Mucosa of descending colon (tissue), 3 donors: Measurements from ENCODE around the gene RMDN2. TPM values are rescaled to one million over a fixed set of nuclear protein-coding genes. Genes with fewer than 3 reads are reported as not detected.

Source experiments
- ATAC-seq: fragments of 200-7000 bp; cut with Tn5 transposase; one replicate; pipeline ENCODE4 v1.9.1; 2020; ENCODE audit warnings: mild to moderate bottlenecking, moderate library complexity
- DNase-seq, 3 donors: peaks; one replicate each; pipeline ENCODE4 v3.0.0-alpha.2; 2020
- H3K36me3 ChIP-seq: fragments of 200-600 bp; one replicate; pipeline ENCODE4 v1.8.0; 2021; ENCODE audit warnings: low read depth, mild to moderate bottlenecking
- H3K4me1 ChIP-seq: fragments of 200-600 bp; one replicate; pipeline ENCODE4 v1.8.0; 2021; ENCODE audit warnings: low read depth, mild to moderate bottlenecking
- H3K4me3 ChIP-seq: fragments of 200-600 bp; one replicate; pipeline ENCODE4 v1.8.0; 2021; ENCODE audit warnings: mild to moderate bottlenecking
- H3K9me3 ChIP-seq: fragments of 200-600 bp; one replicate; pipeline ENCODE4 v1.8.0; 2021; ENCODE audit warnings: mild to moderate bottlenecking
- CTCF ChIP-seq: fragments of 200-600 bp; IDR thresholded peaks from one replicate; pipeline ENCODE4 v1.8.0; 2022; ENCODE audit warnings: antibody characterized with exemption, mild to moderate bottlenecking
- intact Hi-C, 2 donors: fragments of 100-400 bp; cut with DNase I in 1 of 2; cut with micrococcal nuclease in 1 of 2; formaldehyde crosslinking; loops; one replicate each; pipeline versions ENCODE4 v1.11.0 to v1.11.1; 2022; cut with DNase I, micrococcal nuclease
- total RNA-seq, 3 donors: library from RNA; stranded (reverse); fragmentation: NEBNext Ultra II Directional in 2 of 3; extraction: Animal tissue kit (Norgen Biotek cat#: 25700) in 2 of 3; gene quantifications; one replicate each; pipeline versions ENCODE4 v1.2.1 to v1.2.4, GENCODE V29; 2021 to 2023
- donor health status: DM: no; HTN: no; CAD: no; lungs with moderate emphysema.
- donor health status: DM: no; HTN: no; CAD: no.
- donor health status: DM: no; HTN: yes; CAD: no.

Gene RMDN2
- total RNA-seq, 3 donors from 2014 or later = 22.8 to 46.2 (median 28.5) TPM

- no peaks in the 10 kb centered on the region for H3K9me3 ChIP-seq
- ATAC-seq = no peak
- TF ChIP-seq CTCF = no peak
- no peak for DNase-seq
- H3K36me3 ChIP-seq = no peaks in the 10 kb centered on the region
- intact Hi-C loops = no loop called here
- no peak overlapping the region for H3K4me3 ChIP-seq
- no peaks in the 10 kb centered on the region for H3K4me1 ChIP-seq
Observed at GRCh38 chr2:38028829-38029228, 103.7 kb downstream of the RMDN2 start.

- intact Hi-C loops = no loop called here
- DNase-seq (no peak), ATAC-seq (no peak)
Observed at GRCh38 chr2:38029512-38029911, 104.4 kb downstream of the RMDN2 start.

GRCh38 chr2:38030635-38031355 lies 105.7 kb downstream of the RMDN2 start:
- Histone ChIP-seq H3K4me3 (no peak overlapping the region), H3K9me3 (no peaks in the 10 kb centered on the region), H3K36me3 (no peaks in the 10 kb centered on the region), H3K4me1 (no peaks in the 10 kb centered on the region)
- no peak for TF ChIP-seq CTCF
- intact Hi-C loops = no loop called here
- DNase-seq (no peak), ATAC-seq (no peak)

More at GRCh38 chr2:38029512-38029911, 104.4 kb downstream of the RMDN2 start:
- Histone ChIP-seq H3K4me1 (no peaks in the 10 kb centered on the region), H3K9me3 (no peaks in the 10 kb centered on the region), H3K4me3 (no peak overlapping the region), H3K36me3 (no peaks in the 10 kb centered on the region)
- no peak for TF ChIP-seq CTCF

- no peak overlapping the region for H3K4me3 ChIP-seq
- no peaks in the 10 kb centered on the region for H3K9me3 ChIP-seq
- intact Hi-C loops = no loop called here
- ATAC-seq (no peak), DNase-seq (no peak)
- no peaks in the 10 kb centered on the region for H3K36me3 ChIP-seq
- TF ChIP-seq CTCF = no peak
- no peaks in the 10 kb centered on the region for H3K4me1 ChIP-seq
Observed at GRCh38 chr2:38032946-38033345, 107.9 kb downstream of the RMDN2 start.

- no peaks in the 10 kb centered on the region for H3K36me3 ChIP-seq
- intact Hi-C loops = no loop called here
- no peak for ATAC-seq
- no peak for TF ChIP-seq CTCF
- no peak for DNase-seq
- no peaks in the 10 kb centered on the region for H3K9me3 ChIP-seq
- H3K4me1 ChIP-seq = no peaks in the 10 kb centered on the region
- H3K4me3 ChIP-seq = no peak overlapping the region
Observed at GRCh38 chr2:38033646-38034045, 108.6 kb downstream of the RMDN2 start.
